Measurements from ENCODE around the gene RPTOR.

Gene RPTOR

GRCh38 chr17:80588702-80589383 lies 44.2 kb downstream of the RPTOR start:
- no peaks in the 10 kb centered on the region for H3K4me1 ChIP-seq (ENCODE audit: control insufficient read depth, insufficient read depth, low read length, poor library complexity, severe bottlenecking)
- no peak overlapping the region for H3K4me3 ChIP-seq (ENCODE audit: insufficient read depth, low read depth, low read length, poor library complexity, severe bottlenecking)
- H3K9me3 ChIP-seq (ENCODE audit: control insufficient read depth, low read length), result no peaks in the 10 kb centered on the region
- H3K36me3 ChIP-seq (ENCODE audit: control insufficient read depth, insufficient read depth, low read length), result no peaks in the 10 kb centered on the region
- no peaks in the 10 kb centered on the region for H3K27me3 ChIP-seq (replicated peaks; ENCODE audit: control insufficient read depth, insufficient read depth, low read length, poor library complexity, severe bottlenecking)
- no peak for DNase-seq
- H3K27ac ChIP-seq (ENCODE audit: insufficient read depth, low read length, poor library complexity, severe bottlenecking), result no peak overlapping the region

- Histone ChIP-seq H3K27ac (ENCODE audit: insufficient read depth, low read length, poor library complexity, severe bottlenecking) (no peak overlapping the region), H3K36me3 (ENCODE audit: control insufficient read depth, insufficient read depth, low read length) (no peaks in the 10 kb centered on the region), H3K9me3 (ENCODE audit: control insufficient read depth, low read length) (no peaks in the 10 kb centered on the region), H3K4me1 (ENCODE audit: control insufficient read depth, insufficient read depth, low read length, poor library complexity, severe bottlenecking) (no peaks in the 10 kb centered on the region), H3K27me3 (replicated peaks; ENCODE audit: control insufficient read depth, insufficient read depth, low read length, poor library complexity, severe bottlenecking) (no peaks in the 10 kb centered on the region), H3K4me3 (ENCODE audit: insufficient read depth, low read depth, low read length, poor library complexity, severe bottlenecking) (no peak overlapping the region)
- no peak for DNase-seq
Observed at GRCh38 chr17:80591788-80592187, 47.1 kb downstream of the RPTOR start.

- Histone ChIP-seq H3K27me3 (replicated peaks; ENCODE audit: control insufficient read depth, insufficient read depth, low read length, poor library complexity, severe bottlenecking) (no peaks in the 10 kb centered on the region), H3K36me3 (ENCODE audit: control insufficient read depth, insufficient read depth, low read length) (no peaks in the 10 kb centered on the region), H3K27ac (ENCODE audit: insufficient read depth, low read length, poor library complexity, severe bottlenecking) (no peak overlapping the region), H3K9me3 (ENCODE audit: control insufficient read depth, low read length) (no peaks in the 10 kb centered on the region), H3K4me1 (ENCODE audit: control insufficient read depth, insufficient read depth, low read length, poor library complexity, severe bottlenecking) (no peaks in the 10 kb centered on the region), H3K4me3 (ENCODE audit: insufficient read depth, low read depth, low read length, poor library complexity, severe bottlenecking) (no peak overlapping the region)
- no peak for DNase-seq
Observed at GRCh38 chr17:80592243-80592642, 47.6 kb downstream of the RPTOR start.

- Histone ChIP-seq H3K4me1 (ENCODE audit: control insufficient read depth, insufficient read depth, low read length, poor library complexity, severe bottlenecking) (no peaks in the 10 kb centered on the region), H3K27ac (ENCODE audit: insufficient read depth, low read length, poor library complexity, severe bottlenecking) (no peak overlapping the region), H3K36me3 (ENCODE audit: control insufficient read depth, insufficient read depth, low read length) (no peaks in the 10 kb centered on the region), H3K27me3 (replicated peaks; ENCODE audit: control insufficient read depth, insufficient read depth, low read length, poor library complexity, severe bottlenecking) (no peaks in the 10 kb centered on the region), H3K4me3 (ENCODE audit: insufficient read depth, low read depth, low read length, poor library complexity, severe bottlenecking) (no peak overlapping the region), H3K9me3 (ENCODE audit: control insufficient read depth, low read length) (no peaks in the 10 kb centered on the region)
- no peak for DNase-seq
Observed at GRCh38 chr17:80593181-80593580, 48.5 kb downstream of the RPTOR start.

GRCh38 chr17:80594431-80595269 lies 50.0 kb downstream of the RPTOR start:
- Histone ChIP-seq H3K27me3 (replicated peaks; ENCODE audit: control insufficient read depth, insufficient read depth, low read length, poor library complexity, severe bottlenecking) (no peaks in the 10 kb centered on the region), H3K36me3 (ENCODE audit: control insufficient read depth, insufficient read depth, low read length) (no peaks in the 10 kb centered on the region), H3K4me1 (ENCODE audit: control insufficient read depth, insufficient read depth, low read length, poor library complexity, severe bottlenecking) (peaks cover 3% of the 10 kb centered on the region), H3K4me3 (ENCODE audit: insufficient read depth, low read depth, low read length, poor library complexity, severe bottlenecking) (no peak overlapping the region), H3K9me3 (ENCODE audit: control insufficient read depth, low read length) (no peaks in the 10 kb centered on the region), H3K27ac (ENCODE audit: insufficient read depth, low read length, poor library complexity, severe bottlenecking) (no peak overlapping the region)
- no peak for DNase-seq

- Histone ChIP-seq H3K27ac (ENCODE audit: insufficient read depth, low read length, poor library complexity, severe bottlenecking) (no peak overlapping the region), H3K36me3 (ENCODE audit: control insufficient read depth, insufficient read depth, low read length) (no peaks in the 10 kb centered on the region), H3K27me3 (replicated peaks; ENCODE audit: control insufficient read depth, insufficient read depth, low read length, poor library complexity, severe bottlenecking) (no peaks in the 10 kb centered on the region), H3K4me3 (ENCODE audit: insufficient read depth, low read depth, low read length, poor library complexity, severe bottlenecking) (no peak overlapping the region), H3K9me3 (ENCODE audit: control insufficient read depth, low read length) (no peaks in the 10 kb centered on the region), H3K4me1 (ENCODE audit: control insufficient read depth, insufficient read depth, low read length, poor library complexity, severe bottlenecking) (peaks cover 5% of the 10 kb centered on the region)
- DNase-seq, result no peak
Observed at GRCh38 chr17:80596760-80597608, 52.3 kb downstream of the RPTOR start.

GRCh38 chr17:80598813-80599545 lies 54.3 kb downstream of the RPTOR start:
- DNase-seq, result no peak
- Histone ChIP-seq H3K27me3 (replicated peaks; ENCODE audit: control insufficient read depth, insufficient read depth, low read length, poor library complexity, severe bottlenecking) (no peaks in the 10 kb centered on the region), H3K4me3 (ENCODE audit: insufficient read depth, low read depth, low read length, poor library complexity, severe bottlenecking) (no peak overlapping the region), H3K36me3 (ENCODE audit: control insufficient read depth, insufficient read depth, low read length) (no peaks in the 10 kb centered on the region), H3K4me1 (ENCODE audit: control insufficient read depth, insufficient read depth, low read length, poor library complexity, severe bottlenecking) (peaks cover 14% of the 10 kb centered on the region), H3K9me3 (ENCODE audit: control insufficient read depth, low read length) (no peaks in the 10 kb centered on the region), H3K27ac (ENCODE audit: insufficient read depth, low read length, poor library complexity, severe bottlenecking) (no peak overlapping the region)

- Histone ChIP-seq H3K4me3 (ENCODE audit: insufficient read depth, low read depth, low read length, poor library complexity, severe bottlenecking) (no peak overlapping the region), H3K4me1 (ENCODE audit: control insufficient read depth, insufficient read depth, low read length, poor library complexity, severe bottlenecking) (peaks cover 15% of the 10 kb centered on the region), H3K27me3 (replicated peaks; ENCODE audit: control insufficient read depth, insufficient read depth, low read length, poor library complexity, severe bottlenecking) (no peaks in the 10 kb centered on the region), H3K36me3 (ENCODE audit: control insufficient read depth, insufficient read depth, low read length) (no peaks in the 10 kb centered on the region), H3K9me3 (ENCODE audit: control insufficient read depth, low read length) (no peaks in the 10 kb centered on the region), H3K27ac (ENCODE audit: insufficient read depth, low read length, poor library complexity, severe bottlenecking) (no peak overlapping the region)
- no peak for DNase-seq
Observed at GRCh38 chr17:80599546-80600305, 55.1 kb downstream of the RPTOR start.

GRCh38 chr17:80601146-80601545 lies 56.5 kb downstream of the RPTOR start:
- H3K36me3 ChIP-seq (ENCODE audit: control insufficient read depth, insufficient read depth, low read length), result no peaks in the 10 kb centered on the region
- H3K4me3 ChIP-seq (ENCODE audit: insufficient read depth, low read depth, low read length, poor library complexity, severe bottlenecking), result no peak overlapping the region
- H3K9me3 ChIP-seq (ENCODE audit: control insufficient read depth, low read length), result no peaks in the 10 kb centered on the region
- H3K4me1 ChIP-seq (ENCODE audit: control insufficient read depth, insufficient read depth, low read length, poor library complexity, severe bottlenecking), result peaks cover 18% of the 10 kb centered on the region
- no peaks in the 10 kb centered on the region for H3K27me3 ChIP-seq (replicated peaks; ENCODE audit: control insufficient read depth, insufficient read depth, low read length, poor library complexity, severe bottlenecking)
- no peak overlapping the region for H3K27ac ChIP-seq (ENCODE audit: insufficient read depth, low read length, poor library complexity, severe bottlenecking)
- no peak for DNase-seq

Data from effector memory CD4-positive, alpha-beta T cell (primary cell).